H7 (cell line): ENCODE data around the gene CRYZL1. TPM values are rescaled to one million over a fixed set of nuclear protein-coding genes. Genes with fewer than 3 reads are reported as not detected.
A peak's percentile ranks its signal among the peaks of the same experiment; 100 is the strongest.

Source experiments
- DNase-seq: peaks from one replicate; pipeline ENCODE4 v3.0.0; 2012
- H3K27me3 ChIP-seq: 2 replicates; pipeline ENCODE4 v1.6.0; 2011; ENCODE audit warnings: mild to moderate bottlenecking, low read length; ENCODE audit not compliant: control insufficient read depth, insufficient read depth
- H3K36me3 ChIP-seq: replicated peaks from 2 replicates; pipeline ENCODE4 v1.5.1; 2011; ENCODE audit warnings: low read length; ENCODE audit not compliant: control insufficient read depth, insufficient read depth
- H3K4me3 ChIP-seq: 2 replicates; pipeline ENCODE4 v1.5.1; 2011; ENCODE audit warnings: low read depth, mild to moderate bottlenecking, control low read depth, low read length, moderate library complexity; ENCODE audit not compliant: insufficient read depth
- total RNA-seq: library from RNA; depleted of rRNA; stranded (reverse); fragments of >200 nt; shearing (Covaris generic); gene quantifications from 2 replicates; pipeline ENCODE4 v1.2.3, GENCODE V29; 2014

CRYZL1 gene
- total RNA-seq, 1 experiment from 2014 or later: 8.3 TPM

- Histone ChIP-seq H3K36me3 (no peaks in the 10 kb centered on the region), H3K27me3 (no peaks in the 10 kb centered on the region), H3K4me3 (no peak overlapping the region)
- no peak for DNase-seq
These were observed 12.9 kb upstream of the CRYZL1 start for GRCh38 chr21:33654412-33654811.

- DNase-seq: no peak
These were observed 10.6 kb upstream of the CRYZL1 start for GRCh38 chr21:33651965-33652680.

GRCh38 chr21:33650929-33651509 lies 9.5 kb upstream of the CRYZL1 start:
- no peak for DNase-seq
- Histone ChIP-seq H3K27me3 (no peaks in the 10 kb centered on the region), H3K36me3 (no peaks in the 10 kb centered on the region), H3K4me3 (no peak overlapping the region)

More at GRCh38 chr21:33651965-33652680, 10.6 kb upstream of the CRYZL1 start:
- Histone ChIP-seq H3K36me3 (no peaks in the 10 kb centered on the region), H3K4me3 (no peak overlapping the region), H3K27me3 (no peaks in the 10 kb centered on the region)

- Histone ChIP-seq H3K27me3 (no peaks in the 10 kb centered on the region), H3K4me3 (no peak overlapping the region), H3K36me3 (no peaks in the 10 kb centered on the region)
- no peak for DNase-seq
These were observed 8.7 kb upstream of the CRYZL1 start for GRCh38 chr21:33650230-33650629.

- DNase-seq: no peak
- no peaks in the 10 kb centered on the region for H3K27me3 ChIP-seq
- no peaks in the 10 kb centered on the region for H3K36me3 ChIP-seq
- H3K4me3 ChIP-seq: no peak overlapping the region
These were observed 7.0 kb upstream of the CRYZL1 start for GRCh38 chr21:33648555-33648954.

GRCh38 chr21:33647587-33647986 lies 6.0 kb upstream of the CRYZL1 start:
- Histone ChIP-seq H3K4me3 (no peak overlapping the region), H3K36me3 (no peaks in the 10 kb centered on the region), H3K27me3 (no peaks in the 10 kb centered on the region)
- DNase-seq: no peak

- no peak for DNase-seq
- Histone ChIP-seq H3K4me3 (no peak overlapping the region), H3K27me3 (no peaks in the 10 kb centered on the region), H3K36me3 (no peaks in the 10 kb centered on the region)
These were observed 4.2 kb upstream of the CRYZL1 start for GRCh38 chr21:33645730-33646129.

- no peak overlapping the region for H3K4me3 ChIP-seq
- DNase-seq: no peak
- no peaks in the 10 kb centered on the region for H3K36me3 ChIP-seq
- H3K27me3 ChIP-seq: no peaks in the 10 kb centered on the region
These were observed 3.0 kb upstream of the CRYZL1 start for GRCh38 chr21:33644383-33645074.

GRCh38 chr21:33643658-33644311 lies 2.2 kb upstream of the CRYZL1 start:
- no peak for DNase-seq
- Histone ChIP-seq H3K4me3 (peak overlapping the region; percentile 81), H3K36me3 (no peaks in the 10 kb centered on the region), H3K27me3 (no peaks in the 10 kb centered on the region)

- Histone ChIP-seq H3K36me3 (no peaks in the 10 kb centered on the region), H3K27me3 (no peaks in the 10 kb centered on the region), H3K4me3 (peak overlapping the region; percentile 81)
- DNase-seq: peak; percentile 65
These were observed 1.5 kb upstream of the CRYZL1 start for GRCh38 chr21:33642896-33643657.

GRCh38 chr21:33642027-33642895 lies 720 bp upstream of the CRYZL1 start, which contains the start of gene ITSN1:
TSS of gene ITSN1 (plus strand) at chr21:33642501. CDS start at chr21:33718829, 76,328 bp downstream.
- peak; percentile 96 for DNase-seq
- Histone ChIP-seq H3K27me3 (no peaks in the 10 kb centered on the region), H3K4me3 (peak within 1 kb of the TSS; percentile 83), H3K36me3 (no peaks in the 10 kb centered on the region)

- H3K4me3 ChIP-seq: peak overlapping the region; percentile 83
- DNase-seq: no peak
- H3K36me3 ChIP-seq: no peaks in the 10 kb centered on the region
- H3K27me3 ChIP-seq: no peaks in the 10 kb centered on the region
These were observed 717 bp downstream of the CRYZL1 start for GRCh38 chr21:33640697-33641351.

GRCh38 chr21:33634254-33634653 lies 7.3 kb downstream of the CRYZL1 start:
- Histone ChIP-seq H3K27me3 (no peaks in the 10 kb centered on the region), H3K4me3 (no peak overlapping the region), H3K36me3 (no peaks in the 10 kb centered on the region)
- DNase-seq: no peak
